CD14-positive monocyte (primary cell): ENCODE data around the gene PLG. TPM values are rescaled to one million over a fixed set of nuclear protein-coding genes. Genes with fewer than 3 reads are reported as not detected.
"Not testable (repeated sequence)": the region's sequence is repeated elsewhere in the genome, so short reads cannot be mapped to it uniquely, and the experiment has no call there.

Experiments
- DNase-seq, 3 donors: peaks; one replicate each; pipeline ENCODE4 v3.0.0-alpha.2; 2011 to 2022
- H2AFZ ChIP-seq: 2 replicates; pipeline ENCODE4 v1.6.0; 2012; ENCODE audit warnings: mild to moderate bottlenecking, low read depth, low read length, inconsistent platforms; ENCODE audit not compliant: insufficient read depth, poor library complexity, severe bottlenecking
- H3K27ac ChIP-seq, 2 donors: 1 replicate in 1 of 2; 2 replicates in 1 of 2; pipeline ENCODE4 v1.5.1; 2012 to 2013; ENCODE audit warnings: low read length in 2 of 2, control low read depth in 1 of 2, inconsistent platforms in 1 of 2, low read depth in 1 of 2, mild to moderate bottlenecking in 1 of 2
- H3K27me3 ChIP-seq, 2 donors: one replicate each; pipeline versions ENCODE4 v1.6.0 to v1.6.1; 2011 to 2013; ENCODE audit warnings: low read length in 2 of 2; ENCODE audit not compliant: control insufficient read depth in 2 of 2, insufficient read depth in 2 of 2
- H3K36me3 ChIP-seq, 2 donors: replicated peaks in 1 of 2; 1 replicate in 1 of 2; 2 replicates in 1 of 2; pipeline versions ENCODE4 v1.5.1 to v1.6.1; 2012 to 2013; ENCODE audit warnings: low read length in 2 of 2, control low read depth in 1 of 2, inconsistent platforms in 1 of 2, mild to moderate bottlenecking in 1 of 2; ENCODE audit not compliant: insufficient read depth in 2 of 2, control insufficient read depth in 1 of 2
- H3K4me1 ChIP-seq, 2 donors: 1 replicate in 1 of 2; 2 replicates in 1 of 2; pipeline versions ENCODE4 v1.5.1 to v1.6.1; 2012 to 2013; ENCODE audit warnings: low read length in 2 of 2, control low read depth in 1 of 2, inconsistent platforms in 1 of 2, mild to moderate bottlenecking in 1 of 2, moderate library complexity in 1 of 2; ENCODE audit not compliant: insufficient read depth in 2 of 2, control insufficient read depth in 1 of 2
- H3K4me2 ChIP-seq: replicated peaks from 2 replicates; pipeline ENCODE3; 2012; ENCODE audit warnings: low read length, moderate library complexity, mild to moderate bottlenecking; ENCODE audit not compliant: poor library complexity, severe bottlenecking; ENCODE audit errors: extremely low read depth
- H3K4me3 ChIP-seq, 3 experiments: fragments of 200-600 bp in 1 of 3; sonication (generic) in 1 of 3; replicated peaks in 1 of 3; 1 replicate in 2 of 3; 2 replicates in 1 of 3; pipeline ENCODE4 v1.5.1; 2011 to 2013; ENCODE audit warnings: low read length in 3 of 3, mild to moderate bottlenecking in 3 of 3, control low read depth in 2 of 3, low read depth in 2 of 3, inconsistent platforms in 1 of 3, moderate library complexity in 1 of 3
- H3K79me2 ChIP-seq: 2 replicates; pipeline ENCODE4 v1.6.0; 2012; ENCODE audit warnings: mild to moderate bottlenecking, control low read depth, inconsistent platforms, low read length, moderate library complexity; ENCODE audit not compliant: insufficient read depth
- H3K9ac ChIP-seq: 2 replicates; pipeline ENCODE4 v1.6.0; 2017; ENCODE audit warnings: low read length, mild to moderate bottlenecking; ENCODE audit not compliant: insufficient read depth, poor library complexity, severe bottlenecking
- H3K9me3 ChIP-seq, 2 donors: replicated peaks in 1 of 2; 1 replicate in 1 of 2; 2 replicates in 1 of 2; pipeline versions ENCODE4 v1.5.1 to v1.6.1; 2012 to 2013; ENCODE audit warnings: low read length in 2 of 2, control low read depth in 1 of 2; ENCODE audit not compliant: control insufficient read depth in 1 of 2, insufficient read depth in 1 of 2
- H4K20me1 ChIP-seq: 2 replicates; pipeline ENCODE4 v1.6.0; 2012; ENCODE audit warnings: mild to moderate bottlenecking, low read length, control low read depth, moderate library complexity; ENCODE audit not compliant: insufficient read depth
- H3K27ac Mint-ChIP-seq, 7 donors: one replicate each; pipeline ENCODE4 v1.8.0; 2020; ENCODE audit warnings: mild to moderate bottlenecking in 7 of 7, mixed read lengths in 7 of 7, moderate library complexity in 6 of 7, inconsistent platforms in 2 of 7
- H3K27me3 Mint-ChIP-seq, 3 donors: one replicate each; pipeline ENCODE4 v1.8.0; 2021 to 2022; ENCODE audit warnings: low read depth in 3 of 3, mild to moderate bottlenecking in 3 of 3, mixed read lengths in 3 of 3, moderate library complexity in 3 of 3, inconsistent platforms in 1 of 3
- H3K36me3 Mint-ChIP-seq, 2 donors: one replicate each; pipeline ENCODE4 v1.8.0; 2020; ENCODE audit warnings: mixed read lengths in 2 of 2, inconsistent platforms in 1 of 2, mild to moderate bottlenecking in 1 of 2
- H3K4me1 Mint-ChIP-seq: one replicate; pipeline ENCODE4 v1.8.0; 2020; ENCODE audit warnings: mild to moderate bottlenecking, mixed read lengths
- H3K4me3 Mint-ChIP-seq, 2 donors: one replicate each; pipeline ENCODE4 v1.8.0; 2020; ENCODE audit warnings: mild to moderate bottlenecking in 2 of 2, mixed read lengths in 2 of 2, moderate library complexity in 1 of 2
- H3K9me3 Mint-ChIP-seq, 7 donors: one replicate each; pipeline ENCODE4 v1.8.0; 2020 to 2022; ENCODE audit warnings: mixed read lengths in 7 of 7, mild to moderate bottlenecking in 6 of 7, moderate library complexity in 6 of 7, inconsistent platforms in 2 of 7
- CTCF ChIP-seq: fragments of 200-600 bp; IDR thresholded peaks from one replicate; pipeline ENCODE4 v1.8.0; 2022; ENCODE audit warnings: antibody characterized with exemption, mild to moderate bottlenecking
- WGBS: methylation state at CpG from one replicate; pipeline ENCODE4 v1.1.5; 2013; ENCODE audit warnings: missing lambda C conversion rate; ENCODE audit not compliant: insufficient coverage; 5-methylcytosine and 5-hydroxymethylcytosine counted together
- intact Hi-C, 2 donors: fragments of 100-400 bp; cut with micrococcal nuclease; formaldehyde crosslinking; loops; one replicate each; pipeline versions ENCODE4 v1.15.0 to v1.15.1; 2023
- polyA plus RNA-seq, 3 donors: library from polyadenylated mRNA; depleted of rRNA in 1 of 3; unstranded in 2 of 3; stranded (reverse) in 1 of 3; fragments of 300-500 nt in 2 of 3; fragments of >200 nt in 1 of 3; fragmentation: Illumina TruSeq in 2 of 3; gene quantifications; 1 replicate in 2 of 3; 2 replicates in 1 of 3; pipeline ENCODE4 v1.2.3, GENCODE V29; 2012 to 2021

Gene PLG
- polyA plus RNA-seq, 3 donors = not detected

GRCh38 chr6:160775792-160776580 lies 73.9 kb downstream of the PLG start:
- no peaks in the 10 kb centered on the region for H4K20me1 ChIP-seq
- H3K36me3 ChIP-seq = no peaks in the 10 kb centered on the region
- Mint-ChIP-seq H3K4me3 (no peak overlapping the region), H3K27me3 (peaks cover 0 to 1% (median 0%) of the 10 kb centered on the region in 3 donors), H3K27ac (no peak overlapping the region), H3K36me3 (no peaks in the 10 kb centered on the region), H3K9me3 (peaks cover 2 to 14% (median 7%) of the 10 kb centered on the region in 7 donors), H3K4me1 (no peaks in the 10 kb centered on the region)
- no peak overlapping the region for H3K9ac ChIP-seq
- TF ChIP-seq CTCF = no peak
- no peak for DNase-seq
- WGBS = 100% methylated on average over 1 of the region's 6 CpGs
- no peak overlapping the region for H3K27ac ChIP-seq
- no peaks in the 10 kb centered on the region for H3K27me3 ChIP-seq
- no peaks in the 10 kb centered on the region for H3K9me3 ChIP-seq
- no peak overlapping the region for H3K4me2 ChIP-seq
- H3K4me1 ChIP-seq = no peaks in the 10 kb centered on the region
- H3K4me3 ChIP-seq = no peak overlapping the region
- no peaks in the 10 kb centered on the region for H3K79me2 ChIP-seq
- intact Hi-C loops = no loop called here
- H2AFZ ChIP-seq = no peak overlapping the region

GRCh38 chr6:160779095-160779494 lies 77.1 kb downstream of the PLG start:
- H3K36me3 ChIP-seq, H3K4me1 ChIP-seq, H3K4me2 ChIP-seq, H3K79me2 ChIP-seq, intact Hi-C loops, H3K27ac ChIP-seq, H4K20me1 ChIP-seq, H3K27me3 Mint-ChIP-seq, H3K9ac ChIP-seq, H3K27ac Mint-ChIP-seq, H2AFZ ChIP-seq, H3K36me3 Mint-ChIP-seq, H3K9me3 ChIP-seq, DNase-seq, H3K4me3 Mint-ChIP-seq, H3K27me3 ChIP-seq, H3K4me3 ChIP-seq, H3K4me1 Mint-ChIP-seq: not testable (repeated sequence)
- peaks cover 2 to 14% (median 7%) of the 10 kb centered on the region in 7 donors for H3K9me3 Mint-ChIP-seq
- WGBS = 97% methylated on average over 3 of the region's 6 CpGs

GRCh38 chr6:160780656-160781055 lies 78.6 kb downstream of the PLG start:
- WGBS = 100% methylated on average over 2 of the region's 3 CpGs
- H3K9me3 ChIP-seq, H4K20me1 ChIP-seq, H3K36me3 Mint-ChIP-seq, DNase-seq, H2AFZ ChIP-seq, H3K4me3 Mint-ChIP-seq, H3K27ac ChIP-seq, H3K79me2 ChIP-seq, H3K4me2 ChIP-seq, H3K27me3 ChIP-seq, H3K9ac ChIP-seq, H3K27me3 Mint-ChIP-seq, H3K27ac Mint-ChIP-seq, intact Hi-C loops, H3K4me1 ChIP-seq, H3K36me3 ChIP-seq, H3K4me3 ChIP-seq, H3K4me1 Mint-ChIP-seq: not testable (repeated sequence)
- H3K9me3 Mint-ChIP-seq = peaks cover 2 to 11% (median 7%) of the 10 kb centered on the region in 7 donors
